Measurements from ENCODE around the gene APLNR. TPM values are rescaled to one million over a fixed set of nuclear protein-coding genes. Genes with fewer than 3 reads are reported as not detected.

Gene APLNR
- total and polyA plus RNA-seq, 2 of the 8 experiments (the other 6 are each of a cell fraction or from before 2014, with no cell fraction given), result 0.80 TPM; not detected in 1

- TF ChIP-seq CHD7 (IDR thresholded peaks at IDR 0.05; ENCODE audit: insufficient replicate concordance, low read length), result no peak
- no peak for TF ChIP-seq SRF (IDR thresholded peaks at IDR 0.05; ENCODE audit: low read depth, low read length)
- no peak for TF ChIP-seq EP300 (IDR thresholded peaks at IDR 0.05; ENCODE audit: borderline replicate concordance in 1 of 2, low read depth in 2 of 2, low read length in 2 of 2)
- no peak for TF ChIP-seq CBX5 (IDR thresholded peaks at IDR 0.05; ENCODE audit: low read depth, low read length)
- TF ChIP-seq MAFK (IDR thresholded peaks at IDR 0.05; ENCODE audit: low read depth, low read length), result no peak
- no peak for TF ChIP-seq PHF8 (conservative IDR thresholded peaks at IDR 0.05; ENCODE audit: low read depth, low read length)
- TF ChIP-seq ASH2L (IDR thresholded peaks at IDR 0.05; ENCODE audit: low read length), result no peak
- no peak for TF ChIP-seq POLR2A (IDR thresholded peaks at IDR 0.05; ENCODE audit: control extremely low read depth in 1 of 2, low read depth in 2 of 2, low read length in 2 of 2)
Observed at GRCh38 chr11:57241353-57241972, 4.4 kb upstream of the APLNR start (continued).
